CD4-positive, alpha-beta T cell (primary cell): ENCODE data around the gene CHST3. TPM values are rescaled to one million over a fixed set of nuclear protein-coding genes. Genes with fewer than 3 reads are reported as not detected.
A peak's percentile ranks its signal among the peaks of the same experiment; 100 is the strongest.

Source experiments
- ATAC-seq: fragments of 200-7000 bp; cut with Tn5 transposase; one replicate; pipeline ENCODE4 v1.10.0; 2022; ENCODE audit warnings: mild to moderate bottlenecking; ENCODE audit not compliant: poor library complexity
- CTCF ChIA-PET: fragments of 350-600 bp; sonication (Branson Sonifier 250); formaldehyde crosslinking; loops from one replicate; lab custom pipeline; 2021; ENCODE audit warnings: antibody characterized with exemption, inconsistent platforms; lab: Charles Lee
- POLR2A ChIA-PET: fragments of 350-600 bp; sonication (Branson Sonifier 250); formaldehyde crosslinking; loops from one replicate; lab custom pipeline; 2021; ENCODE audit warnings: antibody characterized with exemption, inconsistent platforms; lab: Charles Lee
- DNase-seq, 14 experiments: peaks; one replicate each; pipeline ENCODE4 v3.0.0-alpha.2; 2013 to 2020; ENCODE audit warnings: mixed read lengths in 2 of 14
- H3K27ac ChIP-seq, 2 donors: one replicate each; pipeline versions ENCODE4 v1.5.1 to v1.7.0; 2013; ENCODE audit warnings: low read length in 2 of 2, low read depth in 1 of 2, mild to moderate bottlenecking in 1 of 2
- H3K27me3 ChIP-seq, 2 experiments: 1 replicate in 1 of 2; 2 replicates in 1 of 2; pipeline versions ENCODE4 v1.6.1 to v1.7.0; 2013; ENCODE audit warnings: low read length in 2 of 2, control low read depth in 1 of 2, mild to moderate bottlenecking in 1 of 2, moderate library complexity in 1 of 2; ENCODE audit not compliant: insufficient read depth in 2 of 2, control insufficient read depth in 1 of 2
- H3K36me3 ChIP-seq: one replicate; pipeline ENCODE4 v1.6.1; 2013; ENCODE audit warnings: low read length, control low read depth; ENCODE audit not compliant: insufficient read depth
- H3K4me1 ChIP-seq: one replicate; pipeline ENCODE4 v1.6.1; 2013; ENCODE audit warnings: low read length, control low read depth; ENCODE audit not compliant: insufficient read depth
- H3K4me3 ChIP-seq: one replicate; pipeline ENCODE4 v1.5.1; 2013; ENCODE audit warnings: mild to moderate bottlenecking, low read length, moderate library complexity
- H3K9me3 ChIP-seq, 2 experiments: 1 replicate in 1 of 2; 2 replicates in 1 of 2; pipeline versions ENCODE4 v1.6.1 to v1.7.0; 2013; ENCODE audit warnings: low read length in 2 of 2, mild to moderate bottlenecking in 2 of 2, control low read depth in 1 of 2, moderate library complexity in 1 of 2; ENCODE audit not compliant: control insufficient read depth in 1 of 2, insufficient read depth in 1 of 2
- H3K27ac Mint-ChIP-seq: one replicate; pipeline ENCODE4 v1.8.0; 2020; ENCODE audit warnings: mixed read lengths
- H3K27me3 Mint-ChIP-seq: one replicate; pipeline ENCODE4 v1.8.0; 2021; ENCODE audit warnings: mixed read lengths
- H3K36me3 Mint-ChIP-seq: one replicate; pipeline ENCODE4 v1.8.0; 2021; ENCODE audit warnings: low read depth, mixed read lengths
- H3K4me1 Mint-ChIP-seq: one replicate; pipeline ENCODE4 v1.8.0; 2021; ENCODE audit warnings: low read depth, mixed read lengths
- H3K4me3 Mint-ChIP-seq: one replicate; pipeline ENCODE4 v1.8.0; 2020; ENCODE audit warnings: mild to moderate bottlenecking, mixed read lengths
- H3K9me3 Mint-ChIP-seq: one replicate; pipeline ENCODE4 v1.8.0; 2020; ENCODE audit warnings: mixed read lengths
- CTCF ChIP-seq: fragments of 200-600 bp; IDR thresholded peaks from one replicate; pipeline ENCODE4 v1.8.0; 2022; ENCODE audit warnings: antibody characterized with exemption, mild to moderate bottlenecking
- intact Hi-C, 2 experiments: fragments of 100-400 bp; cut with DNase I in 1 of 2; cut with micrococcal nuclease in 1 of 2; formaldehyde crosslinking; loops; one replicate each; pipeline versions ENCODE4 v1.15.1 to v1.9.0; 2023 to 2025; cut with DNase I, micrococcal nuclease
- total RNA-seq, 174 experiments: library from RNA in 2 of 174; stranded (reverse) in 2 of 174; gene quantifications; one replicate each; pipeline ENCODE4 v1.2.3 and lab custom pipeline; 2021 to 2026

The CHST3 gene
- total RNA-seq, 2 experiments from 2014 or later: not detected

GRCh38 chr10:71941318-71941717, 22.9 kb upstream of the CHST3 start:
- DNase-seq: no peak
- Mint-ChIP-seq H3K27ac (no peak overlapping the region), H3K4me3 (no peak overlapping the region), H3K4me1 (peaks cover 7% of the 10 kb centered on the region), H3K9me3 (peaks cover 22% of the 10 kb centered on the region), H3K36me3 (peaks cover 27% of the 10 kb centered on the region), H3K27me3 (no peaks in the 10 kb centered on the region)
- ChIA-PET POLR2A (no interaction called here), CTCF (no interaction called here)
- no peak for ATAC-seq
- H3K27me3 ChIP-seq: no peaks in the 10 kb centered on the region
- peaks cover 8% of the 10 kb centered on the region for H3K4me1 ChIP-seq
- no peak overlapping the region for H3K27ac ChIP-seq
- H3K4me3 ChIP-seq: no peak overlapping the region
- intact Hi-C loops: no loop called here
- TF ChIP-seq CTCF: no peak
- H3K9me3 ChIP-seq: peaks cover 33 to 38% of the 10 kb centered on the region in 2 experiments
- H3K36me3 ChIP-seq: no peaks in the 10 kb centered on the region

- POLR2A ChIA-PET: interaction anchor here (0.6 to 0.7 kb wide), 2 partner anchors 99 to 274 kb away, joined by 3 read pairs; no protein-coding TSS in a partner anchor
- TF ChIP-seq CTCF: no peak
These were observed 18.2 kb upstream of the CHST3 start for GRCh38 chr10:71945819-71946474.

GRCh38 chr10:71946700-71947099, 17.5 kb upstream of the CHST3 start:
- Mint-ChIP-seq H3K27me3 (no peaks in the 10 kb centered on the region), H3K4me3 (no peak overlapping the region), H3K36me3 (peaks cover 29% of the 10 kb centered on the region), H3K9me3 (peaks cover 10% of the 10 kb centered on the region), H3K4me1 (no peaks in the 10 kb centered on the region), H3K27ac (no peak overlapping the region)
- H3K36me3 ChIP-seq: no peaks in the 10 kb centered on the region
- no peak for TF ChIP-seq CTCF
- no peak overlapping the region for H3K4me3 ChIP-seq
- H3K27ac ChIP-seq: no peak overlapping the region
- ATAC-seq: no peak
- POLR2A ChIA-PET: no interaction called here
- no peaks in the 10 kb centered on the region for H3K4me1 ChIP-seq
- no peaks in the 10 kb centered on the region for H3K27me3 ChIP-seq
- no peak for DNase-seq
- intact Hi-C loops: no loop called here
- peaks cover 49 to 60% of the 10 kb centered on the region in 2 experiments for H3K9me3 ChIP-seq
- CTCF ChIA-PET: interaction anchor here (0.8 kb wide), 1 partner anchor 13 kb away, joined by 3 read pairs; no protein-coding TSS in a partner anchor

More at GRCh38 chr10:71945819-71946474, 18.2 kb upstream of the CHST3 start:
- no peak overlapping the region for H3K27ac ChIP-seq
- Mint-ChIP-seq H3K27ac (no peak overlapping the region), H3K27me3 (no peaks in the 10 kb centered on the region), H3K36me3 (peaks cover 32% of the 10 kb centered on the region), H3K4me1 (no peaks in the 10 kb centered on the region), H3K4me3 (no peak overlapping the region), H3K9me3 (peaks cover 14% of the 10 kb centered on the region)
- ATAC-seq: no peak
- DNase-seq: peak in 1 of 14 experiments; percentile 23
- H3K9me3 ChIP-seq: peaks cover 49 to 60% of the 10 kb centered on the region in 2 experiments
- no peaks in the 10 kb centered on the region for H3K27me3 ChIP-seq
- CTCF ChIA-PET: interaction anchor here (0.8 kb wide), 1 partner anchor 13 kb away, joined by 3 read pairs; no protein-coding TSS in a partner anchor
- intact Hi-C loops: no loop called here
- H3K36me3 ChIP-seq: no peaks in the 10 kb centered on the region
- H3K4me1 ChIP-seq: no peaks in the 10 kb centered on the region
- H3K4me3 ChIP-seq: no peak overlapping the region
